COLO668 (cell line): ENCODE data around the gene TASOR.

Experiments used
- DNase-seq: peaks from one replicate; lab custom pipeline; 2025; ENCODE audit not compliant: unreplicated experiment; lab: John Stamatoyannopoulos, UW

Gene TASOR

GRCh38 chr3:56682462-56683121, 473 bp downstream of the TASOR start:
- DNase-seq = peak; percentile 69

GRCh38 chr3:56681984-56682461, 1.0 kb downstream of the TASOR start:
- no peak for DNase-seq

GRCh38 chr3:56680054-56680580, 2.9 kb downstream of the TASOR start:
- DNase-seq = no peak

GRCh38 chr3:56677286-56677685, 5.8 kb downstream of the TASOR start:
- no peak for DNase-seq

GRCh38 chr3:56673781-56674457, 9.1 kb downstream of the TASOR start:
- no peak for DNase-seq

GRCh38 chr3:56667973-56668579, 15.0 kb downstream of the TASOR start:
- no peak for DNase-seq

GRCh38 chr3:56664823-56665222, 18.2 kb downstream of the TASOR start:
- no peak for DNase-seq

GRCh38 chr3:56655709-56656108, 27.4 kb downstream of the TASOR start:
- DNase-seq = no peak

- DNase-seq = no peak
These were observed 28.6 kb downstream of the TASOR start for GRCh38 chr3:56654460-56654859.

- DNase-seq = no peak
These were observed 37.7 kb downstream of the TASOR start for GRCh38 chr3:56645407-56645806.

GRCh38 chr3:56633602-56634535, 49.2 kb downstream of the TASOR start:
- no peak for DNase-seq
